B cell (primary cell): ENCODE measurements around the gene MYCBP2. TPM values are rescaled to one million over a fixed set of nuclear protein-coding genes. Genes with fewer than 3 reads are reported as not detected.

Experiments used
- ATAC-seq: fragments of 200-7000 bp; cut with Tn5 transposase; one replicate; pipeline ENCODE4 v1.10.0; 2021; ENCODE audit warnings: low read depth, mild to moderate bottlenecking, moderate number of reproducible peaks, moderate library complexity
- CTCF ChIA-PET: fragments of 350-600 bp; sonication (Branson Sonifier 250); formaldehyde crosslinking; loops from one replicate; lab custom pipeline; 2021; ENCODE audit warnings: antibody characterized with exemption, inconsistent platforms; lab: Charles Lee
- POLR2A ChIA-PET: fragments of 350-600 bp; sonication (Branson Sonifier 250); formaldehyde crosslinking; loops from one replicate; lab custom pipeline; 2021; ENCODE audit warnings: antibody characterized with exemption; lab: Charles Lee
- DNase-seq: peaks from one replicate; pipeline ENCODE4 v3.0.0; 2013
- H2AFZ ChIP-seq: 2 replicates; pipeline ENCODE4 v1.6.1; 2012; ENCODE audit warnings: mild to moderate bottlenecking, low read depth, low read length; ENCODE audit not compliant: insufficient read depth, poor library complexity, severe bottlenecking
- H3K27ac ChIP-seq, 2 donors: 1 replicate in 1 of 2; 2 replicates in 1 of 2; pipeline ENCODE4 v1.5.1; 2012 to 2013; ENCODE audit warnings: low read length in 2 of 2, mild to moderate bottlenecking in 2 of 2, moderate library complexity in 1 of 2
- H3K27me3 ChIP-seq, 4 experiments: fragments of 200-600 bp in 1 of 4; sonication (generic) in 1 of 4; replicated peaks in 1 of 4; 1 replicate in 2 of 4; 2 replicates in 2 of 4; pipeline versions ENCODE4 v1.6.1 to v1.7.0; 2013 to 2016; ENCODE audit warnings: low read length in 3 of 4, mild to moderate bottlenecking in 2 of 4, mixed read lengths in 1 of 4, moderate library complexity in 1 of 4; ENCODE audit not compliant: insufficient read depth in 4 of 4, control insufficient read depth in 3 of 4; ENCODE audit errors: control extremely low read depth in 1 of 4
- H3K36me3 ChIP-seq, 2 experiments: replicated peaks in 1 of 2; 1 replicate in 1 of 2; 2 replicates in 1 of 2; pipeline versions ENCODE4 v1.6.1 to v1.7.1; 2013; ENCODE audit warnings: low read length in 1 of 2; ENCODE audit not compliant: insufficient read depth in 2 of 2, control insufficient read depth in 1 of 2; ENCODE audit errors: control extremely low read depth in 1 of 2, extremely low read depth in 1 of 2
- H3K4me1 ChIP-seq, 2 donors: fragments of 200-600 bp in 1 of 2; sonication (generic) in 1 of 2; 1 replicate in 1 of 2; 2 replicates in 1 of 2; pipeline versions ENCODE4 v1.5.1 to v1.6.1; 2013 to 2017; ENCODE audit warnings: low read length in 2 of 2; ENCODE audit not compliant: control insufficient read depth in 2 of 2, insufficient read depth in 2 of 2
- H3K4me2 ChIP-seq: replicated peaks from 2 replicates; pipeline ENCODE3; 2012; ENCODE audit warnings: mild to moderate bottlenecking, low read depth, low read length; ENCODE audit not compliant: poor library complexity, severe bottlenecking
- H3K4me3 ChIP-seq, 5 experiments: fragments of 200-600 bp in 1 of 5; sonication (generic) in 1 of 5; 1 replicate in 3 of 5; 2 replicates in 2 of 5; pipeline versions ENCODE4 v1.5.1 to v1.7.0; 2011 to 2016; ENCODE audit warnings: low read length in 4 of 5, mild to moderate bottlenecking in 4 of 5, low read depth in 2 of 5, control low read depth in 1 of 5, moderate library complexity in 1 of 5; ENCODE audit not compliant: insufficient read depth in 1 of 5; ENCODE audit errors: control extremely low read depth in 1 of 5, extremely low read depth in 1 of 5
- H3K79me2 ChIP-seq: fragments of 200-600 bp; sonication (generic); one replicate; pipeline ENCODE4 v1.6.0; 2016; ENCODE audit warnings: low read length; ENCODE audit not compliant: control insufficient read depth, insufficient read depth
- H3K9ac ChIP-seq: fragments of 200-600 bp; sonication (generic); 2 replicates; pipeline ENCODE4 v1.6.1; 2017; ENCODE audit warnings: mild to moderate bottlenecking, low read length, moderate library complexity
- H3K9me3 ChIP-seq, 3 donors: one replicate each; pipeline versions ENCODE4 v1.6.1 to v1.7.1; 2013; ENCODE audit warnings: low read length in 2 of 3; ENCODE audit not compliant: control insufficient read depth in 2 of 3, insufficient read depth in 1 of 3; ENCODE audit errors: control extremely low read depth in 1 of 3
- H4K20me1 ChIP-seq: 2 replicates; pipeline ENCODE4 v1.6.0; 2012; ENCODE audit warnings: mild to moderate bottlenecking, low read length; ENCODE audit not compliant: insufficient read depth, control insufficient read depth, poor library complexity, severe bottlenecking
- H3K27ac Mint-ChIP-seq: one replicate; pipeline ENCODE4 v1.8.0; 2021; ENCODE audit warnings: mixed read lengths
- H3K27me3 Mint-ChIP-seq: one replicate; pipeline ENCODE4 v1.8.0; 2021; ENCODE audit warnings: mixed read lengths
- H3K4me1 Mint-ChIP-seq: one replicate; pipeline ENCODE4 v1.8.0; 2021; ENCODE audit warnings: mixed read lengths
- H3K4me3 Mint-ChIP-seq: one replicate; pipeline ENCODE4 v1.8.0; 2021; ENCODE audit warnings: mixed read lengths
- H3K9me3 Mint-ChIP-seq: one replicate; pipeline ENCODE4 v1.8.0; 2022; ENCODE audit warnings: mixed read lengths; ENCODE audit not compliant: insufficient read depth
- EZH2 ChIP-seq: IDR thresholded peaks from 2 replicates; pipeline ENCODE4 v1.6.1; 2012; ENCODE audit warnings: borderline replicate concordance, low read depth, mild to moderate bottlenecking, moderate library complexity, low read length; ENCODE audit not compliant: insufficient read depth, poor library complexity, severe bottlenecking
- WGBS: methylation state at CpG from one replicate; pipeline ENCODE4 v1.1.5; 2013; ENCODE audit warnings: missing lambda C conversion rate; ENCODE audit not compliant: insufficient coverage; 5-methylcytosine and 5-hydroxymethylcytosine counted together
- intact Hi-C: fragments of 100-400 bp; cut with micrococcal nuclease; formaldehyde crosslinking; loops from one replicate; pipeline ENCODE4 v1.10.0; 2022
- polyA plus RNA-seq: library from polyadenylated mRNA; depleted of rRNA; stranded (reverse); fragments of >200 nt; gene quantifications from 2 replicates; pipeline ENCODE4 v1.2.3, GENCODE V29; 2012
- total RNA-seq, 2 donors: library from RNA; stranded (reverse); fragments of 120-200 nt in 1 of 2; gene quantifications; 1 replicate in 1 of 2; 2 replicates in 1 of 2; pipeline versions ENCODE4 v1.2.3 to v1.2.4, GENCODE V29; 2013 to 2022
- TF ChIP-seq, protein P1 (sequence below): fragments of 200-600 bp; IDR thresholded peaks from one replicate; pipeline ENCODE4 v1.8.0; 2022; ENCODE audit warnings: antibody characterized with exemption, mild to moderate bottlenecking

MYCBP2 gene
- total and polyA plus RNA-seq, 2 donors (not counting 1 experiment from before 2014, with no cell fraction given): 84.0 to 237 TPM

DNA sequence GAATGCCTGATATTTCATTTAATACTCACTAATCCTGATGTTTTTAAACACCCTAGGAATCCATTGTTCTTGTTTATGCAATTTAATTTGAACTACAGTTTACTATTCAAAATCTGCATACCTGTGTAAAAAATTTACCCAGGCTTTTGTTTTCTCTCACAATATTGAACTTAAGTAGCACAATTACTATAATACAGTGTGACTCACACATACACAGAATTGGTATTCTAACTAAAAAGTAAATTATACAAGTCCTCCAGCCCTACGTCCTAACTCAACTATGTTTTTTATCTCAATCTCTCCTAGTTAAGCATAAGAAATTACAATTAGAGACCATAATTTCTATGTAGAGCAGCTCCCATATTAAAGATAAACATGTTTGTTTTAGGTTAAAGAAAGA, 41.8 kb downstream of the MYCBP2 start:
- ChIA-PET CTCF (interaction anchor here (3.1 kb wide), 1 partner anchor 193 kb away, joined by 16 read pairs; no protein-coding TSS in a partner anchor), POLR2A (no interaction called here)

DNA sequence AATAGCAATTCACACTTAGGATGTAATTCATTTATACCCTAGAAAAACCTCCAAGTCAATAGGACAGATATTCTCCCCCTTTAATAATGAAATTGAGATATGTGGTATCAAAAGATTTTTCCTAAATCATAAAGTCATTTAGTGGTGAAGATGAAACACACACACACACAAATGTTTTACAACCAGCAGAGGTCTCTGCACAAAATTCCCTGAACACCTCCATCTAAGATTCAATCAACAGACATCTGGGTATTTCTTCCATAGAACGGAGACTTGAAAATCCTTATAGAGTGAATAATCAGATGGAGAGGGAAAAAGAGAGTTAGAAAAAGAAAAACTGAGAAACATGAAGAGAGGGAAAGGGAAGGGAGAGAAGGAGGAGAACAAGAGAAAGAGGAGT, 52.8 kb downstream of the MYCBP2 start:
- Histone ChIP-seq H3K9me3 (no peaks in the 10 kb centered on the region), H3K36me3 (peaks cover 8 to 66% of the 10 kb centered on the region in 2 experiments), H3K27ac (peak overlapping the region in 1 of 2 donors; percentile 53), H3K4me2 (no peak overlapping the region), H3K79me2 (peaks cover 33% of the 10 kb centered on the region), H3K4me1 (no peaks in the 10 kb centered on the region), H4K20me1 (no peaks in the 10 kb centered on the region), H3K9ac (no peak overlapping the region), H3K4me3 (no peak overlapping the region), H3K27me3 (no peaks in the 10 kb centered on the region), H2AFZ (no peak overlapping the region)
- ChIA-PET POLR2A (no interaction called here), CTCF (interaction anchor here (1.4 to 9.0 kb wide), 3 partner anchors 15 to 205 kb away, joined by 3 to 115 read pairs (median 4); no protein-coding TSS in a partner anchor)
- TF ChIP-seq, protein P1, sequence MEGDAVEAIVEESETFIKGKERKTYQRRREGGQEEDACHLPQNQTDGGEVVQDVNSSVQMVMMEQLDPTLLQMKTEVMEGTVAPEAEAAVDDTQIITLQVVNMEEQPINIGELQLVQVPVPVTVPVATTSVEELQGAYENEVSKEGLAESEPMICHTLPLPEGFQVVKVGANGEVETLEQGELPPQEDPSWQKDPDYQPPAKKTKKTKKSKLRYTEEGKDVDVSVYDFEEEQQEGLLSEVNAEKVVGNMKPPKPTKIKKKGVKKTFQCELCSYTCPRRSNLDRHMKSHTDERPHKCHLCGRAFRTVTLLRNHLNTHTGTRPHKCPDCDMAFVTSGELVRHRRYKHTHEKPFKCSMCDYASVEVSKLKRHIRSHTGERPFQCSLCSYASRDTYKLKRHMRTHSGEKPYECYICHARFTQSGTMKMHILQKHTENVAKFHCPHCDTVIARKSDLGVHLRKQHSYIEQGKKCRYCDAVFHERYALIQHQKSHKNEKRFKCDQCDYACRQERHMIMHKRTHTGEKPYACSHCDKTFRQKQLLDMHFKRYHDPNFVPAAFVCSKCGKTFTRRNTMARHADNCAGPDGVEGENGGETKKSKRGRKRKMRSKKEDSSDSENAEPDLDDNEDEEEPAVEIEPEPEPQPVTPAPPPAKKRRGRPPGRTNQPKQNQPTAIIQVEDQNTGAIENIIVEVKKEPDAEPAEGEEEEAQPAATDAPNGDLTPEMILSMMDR: peak; percentile 40
- TF ChIP-seq EZH2: no peak
- ATAC-seq: no peak
- no peak for DNase-seq
- no peaks in the 10 kb centered on the region for H3K9me3 Mint-ChIP-seq
- peaks cover 6% of the 10 kb centered on the region for H3K4me1 Mint-ChIP-seq
- H3K4me3 Mint-ChIP-seq: no peak overlapping the region
- no peaks in the 10 kb centered on the region for H3K27me3 Mint-ChIP-seq
- no CpG with 5 or more reads among the region's 1 CpG for WGBS
- no peak overlapping the region for H3K27ac Mint-ChIP-seq
- intact Hi-C loops: loop anchor here (1.0 kb wide), 1 partner anchor 204 kb away; no protein-coding TSS in a partner anchor

More for the DNA sequence above, 41.8 kb downstream of the MYCBP2 start:
- intact Hi-C loops: no loop called here
- Histone ChIP-seq H3K27me3 (no peaks in the 10 kb centered on the region), H3K9ac (no peak overlapping the region), H3K9me3 (no peaks in the 10 kb centered on the region), H3K36me3 (peaks cover 22 to 40% of the 10 kb centered on the region in 2 experiments), H2AFZ (no peak overlapping the region), H4K20me1 (peaks cover 7% of the 10 kb centered on the region), H3K4me2 (no peak overlapping the region), H3K79me2 (peaks cover 63% of the 10 kb centered on the region), H3K27ac (no peak overlapping the region), H3K4me3 (no peak overlapping the region), H3K4me1 (no peaks in the 10 kb centered on the region)
- ATAC-seq (no peak), DNase-seq (no peak)
- no peak for TF ChIP-seq EZH2
- no peak overlapping the region for H3K4me3 Mint-ChIP-seq
- no peaks in the 10 kb centered on the region for H3K9me3 Mint-ChIP-seq
- WGBS: no CpG with 5 or more reads among the region's 1 CpG
- peaks cover 8% of the 10 kb centered on the region for H3K4me1 Mint-ChIP-seq
- no peak overlapping the region for H3K27ac Mint-ChIP-seq
- no peaks in the 10 kb centered on the region for H3K27me3 Mint-ChIP-seq
